SJCRH30 (cell line): ENCODE measurements around the gene HHAT. TPM values are rescaled to one million over a fixed set of nuclear protein-coding genes. Genes with fewer than 3 reads are reported as not detected.
A peak's percentile ranks its signal among the peaks of the same experiment; 100 is the strongest.

Experiments used
- DNase-seq, 2 experiments: peaks; one replicate each; pipeline ENCODE4 v3.0.0-alpha.2; 2015 to 2020
- H3K27ac ChIP-seq: fragments of 250-450 bp; sonication (Bioruptor Pico); 2 replicates; pipeline ENCODE4 v1.5.1; 2020; ENCODE audit warnings: mild to moderate bottlenecking, moderate library complexity
- H3K27me3 ChIP-seq: fragments of 250-450 bp; sonication (Bioruptor Pico); 2 replicates; pipeline ENCODE4 v1.5.1; 2020; ENCODE audit warnings: mild to moderate bottlenecking, moderate library complexity
- H3K36me3 ChIP-seq: fragments of 250-450 bp; sonication (Bioruptor Pico); 2 replicates; pipeline ENCODE4 v1.5.1; 2020; ENCODE audit warnings: mild to moderate bottlenecking, moderate library complexity
- H3K4me1 ChIP-seq: fragments of 250-450 bp; sonication (Bioruptor Pico); 2 replicates; pipeline ENCODE4 v1.5.1; 2020; ENCODE audit warnings: mild to moderate bottlenecking, moderate library complexity
- H3K4me3 ChIP-seq: fragments of 250-450 bp; sonication (Bioruptor Pico); 2 replicates; pipeline ENCODE4 v1.5.1; 2020; ENCODE audit warnings: mild to moderate bottlenecking, moderate library complexity
- H3K9me3 ChIP-seq: fragments of 250-450 bp; sonication (Bioruptor Pico); replicated peaks from 2 replicates; pipeline ENCODE4 v1.5.1; 2020; ENCODE audit warnings: mild to moderate bottlenecking, moderate library complexity
- total RNA-seq: library from RNA; depleted of rRNA; stranded (reverse); fragments of >200 nt; shearing (Covaris generic); gene quantifications from 2 replicates; pipeline ENCODE4 v1.2.3, GENCODE V29; 2014

The HHAT gene
- total RNA-seq, 1 experiment from 2014 or later, result 5.1 TPM

- Histone ChIP-seq H3K36me3 (no peaks in the 10 kb centered on the region), H3K27ac (peak overlapping the region; percentile 98), H3K4me3 (peak overlapping the region; percentile 22), H3K4me1 (peaks cover 50% of the 10 kb centered on the region), H3K27me3 (no peaks in the 10 kb centered on the region), H3K9me3 (peaks cover 5% of the 10 kb centered on the region; the same call in 1 of the 2 replicates)
- DNase-seq, result peak; percentile 92 to 94
Observed at GRCh38 chr1:210438928-210439841, 110.5 kb downstream of the HHAT start.

GRCh38 chr1:210440081-210440480 is 111.4 kb downstream of the HHAT start:
- peak overlapping the region; percentile 98 for H3K27ac ChIP-seq
- peak overlapping the region; percentile 22 for H3K4me3 ChIP-seq
- DNase-seq, result peak; percentile 33 to 39
- H3K9me3 ChIP-seq, result peaks cover 5% of the 10 kb centered on the region; the same call in 1 of the 2 replicates
- no peaks in the 10 kb centered on the region for H3K27me3 ChIP-seq
- H3K36me3 ChIP-seq, result no peaks in the 10 kb centered on the region
- H3K4me1 ChIP-seq, result peaks cover 53% of the 10 kb centered on the region

- H3K9me3 ChIP-seq, result peaks cover 5% of the 10 kb centered on the region; the same call in 1 of the 2 replicates
- H3K4me1 ChIP-seq, result peaks cover 62% of the 10 kb centered on the region
- DNase-seq, result peak; percentile 53 to 71
- H3K4me3 ChIP-seq, result no peak overlapping the region
- peak overlapping the region; percentile 98 for H3K27ac ChIP-seq
- H3K27me3 ChIP-seq, result no peaks in the 10 kb centered on the region
- no peaks in the 10 kb centered on the region for H3K36me3 ChIP-seq
Observed at GRCh38 chr1:210441028-210441427, 112.3 kb downstream of the HHAT start.

DNA sequence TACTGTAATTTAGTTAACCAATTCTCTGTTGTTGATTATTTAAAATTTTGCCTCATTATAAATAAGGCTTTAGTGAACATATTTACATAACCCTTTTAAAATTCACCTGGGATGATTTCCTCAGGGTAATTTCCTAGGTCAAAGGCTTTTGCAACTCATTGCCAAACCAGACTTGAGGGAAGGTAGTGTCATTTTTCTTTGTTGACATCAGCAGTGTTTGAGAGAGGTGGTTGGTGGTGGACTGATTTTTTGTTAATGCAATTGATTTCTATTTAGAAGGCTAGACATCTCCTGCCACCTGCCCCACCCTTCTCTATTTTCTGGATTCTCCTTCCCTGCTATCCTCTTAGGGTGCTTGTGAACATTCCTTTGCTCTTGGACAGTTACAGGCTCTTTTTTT is 116.8 kb downstream of the HHAT start:
- Histone ChIP-seq H3K4me3 (no peak overlapping the region), H3K27ac (peak overlapping the region; percentile 73), H3K36me3 (no peaks in the 10 kb centered on the region), H3K4me1 (peaks cover 50% of the 10 kb centered on the region), H3K9me3 (no peaks in the 10 kb centered on the region), H3K27me3 (no peaks in the 10 kb centered on the region)
- DNase-seq, result no peak

DNA sequence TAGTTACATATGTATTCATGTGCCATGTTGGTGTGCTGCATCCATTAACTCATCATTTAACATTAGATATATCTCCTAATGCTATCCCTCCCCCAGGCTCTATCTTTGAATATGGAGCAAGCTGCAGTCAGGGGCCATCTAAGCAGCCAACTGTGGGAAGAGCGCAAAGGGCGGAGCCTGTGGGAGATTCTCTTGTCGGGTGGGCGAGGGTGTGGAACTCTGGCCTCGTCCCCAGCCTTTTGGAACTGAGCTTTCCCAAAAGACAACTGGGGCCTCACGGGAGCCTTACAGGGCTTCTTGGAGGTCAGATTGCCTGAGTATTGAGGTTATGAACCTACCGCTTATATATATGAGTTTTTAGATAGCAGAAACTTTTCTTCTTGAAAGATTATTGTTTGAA is 117.2 kb downstream of the HHAT start:
- no peaks in the 10 kb centered on the region for H3K36me3 ChIP-seq
- no peak overlapping the region for H3K4me3 ChIP-seq
- peak overlapping the region; percentile 73 for H3K27ac ChIP-seq
- peaks cover 46% of the 10 kb centered on the region for H3K4me1 ChIP-seq
- DNase-seq, result peak; percentile 53 to 67
- H3K9me3 ChIP-seq, result no peaks in the 10 kb centered on the region
- H3K27me3 ChIP-seq, result no peaks in the 10 kb centered on the region

GRCh38 chr1:210446479-210446878 is 117.8 kb downstream of the HHAT start:
- DNase-seq, result peak; percentile 91 to 92
- Histone ChIP-seq H3K36me3 (no peaks in the 10 kb centered on the region), H3K9me3 (no peaks in the 10 kb centered on the region), H3K4me1 (peaks cover 40% of the 10 kb centered on the region), H3K4me3 (no peak overlapping the region), H3K27me3 (no peaks in the 10 kb centered on the region), H3K27ac (peak overlapping the region; percentile 73)

GRCh38 chr1:210447456-210448057 is 118.9 kb downstream of the HHAT start:
- no peak overlapping the region for H3K27ac ChIP-seq
- no peak for DNase-seq

GRCh38 chr1:210448297-210448892 is 119.7 kb downstream of the HHAT start:
- no peaks in the 10 kb centered on the region; the same call in 1 of the 2 replicates for H3K36me3 ChIP-seq
- H3K9me3 ChIP-seq, result no peaks in the 10 kb centered on the region
- peak; percentile 55 to 81 for DNase-seq
- H3K27me3 ChIP-seq, result no peaks in the 10 kb centered on the region
- H3K27ac ChIP-seq, result no peak overlapping the region
- H3K4me1 ChIP-seq, result peaks cover 38% of the 10 kb centered on the region
- H3K4me3 ChIP-seq, result no peak overlapping the region

More at GRCh38 chr1:210447456-210448057, 118.9 kb downstream of the HHAT start:
- no peaks in the 10 kb centered on the region for H3K36me3 ChIP-seq
- H3K4me1 ChIP-seq, result peaks cover 38% of the 10 kb centered on the region
- no peak overlapping the region for H3K4me3 ChIP-seq
- no peaks in the 10 kb centered on the region for H3K9me3 ChIP-seq
- no peaks in the 10 kb centered on the region for H3K27me3 ChIP-seq

GRCh38 chr1:210455840-210456603 is 127.3 kb downstream of the HHAT start:
- H3K27me3 ChIP-seq, result no peaks in the 10 kb centered on the region
- H3K27ac ChIP-seq, result no peak overlapping the region
- H3K4me1 ChIP-seq, result peaks cover 6% of the 10 kb centered on the region; the same call in 1 of the 2 replicates
- DNase-seq, result no peak
- H3K36me3 ChIP-seq, result peaks cover 4% of the 10 kb centered on the region; the same call in 1 of the 2 replicates
- no peak overlapping the region for H3K4me3 ChIP-seq
- H3K9me3 ChIP-seq, result no peaks in the 10 kb centered on the region; the same call in 1 of the 2 replicates

DNA sequence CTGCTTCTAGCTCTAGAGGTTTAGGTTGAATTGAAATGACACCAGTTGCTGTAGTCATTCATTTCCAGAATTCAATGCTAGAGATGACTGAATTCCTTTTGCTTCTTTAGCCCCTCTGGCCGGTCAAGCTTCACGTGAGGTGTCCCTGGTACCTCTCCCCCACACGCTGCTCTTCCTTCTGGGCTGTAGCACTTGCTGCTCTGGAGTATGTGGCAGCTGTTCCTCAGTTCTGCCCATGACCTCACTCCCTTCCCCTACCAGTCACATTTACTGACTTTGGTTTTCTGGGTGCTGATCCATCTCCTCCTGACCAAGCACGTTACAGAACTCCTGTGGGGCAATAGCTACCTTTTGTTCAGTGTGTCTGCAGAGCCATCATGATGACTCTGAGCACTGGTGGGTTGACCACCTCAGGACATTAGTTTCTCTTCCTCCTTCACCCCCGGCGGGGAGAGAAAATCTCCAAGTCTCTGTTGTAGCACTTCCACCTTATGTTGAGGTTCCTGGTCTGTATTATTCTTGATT is 128.1 kb downstream of the HHAT start:
- Histone ChIP-seq H3K4me3 (no peak overlapping the region), H3K4me1 (peaks cover 6% of the 10 kb centered on the region; the same call in 1 of the 2 replicates), H3K27ac (no peak overlapping the region), H3K36me3 (peaks cover 4% of the 10 kb centered on the region; the same call in 1 of the 2 replicates), H3K27me3 (no peaks in the 10 kb centered on the region), H3K9me3 (no peaks in the 10 kb centered on the region; the same call in 1 of the 2 replicates)
- DNase-seq, result peak in 1 of 2 experiments; percentile 29

DNA sequence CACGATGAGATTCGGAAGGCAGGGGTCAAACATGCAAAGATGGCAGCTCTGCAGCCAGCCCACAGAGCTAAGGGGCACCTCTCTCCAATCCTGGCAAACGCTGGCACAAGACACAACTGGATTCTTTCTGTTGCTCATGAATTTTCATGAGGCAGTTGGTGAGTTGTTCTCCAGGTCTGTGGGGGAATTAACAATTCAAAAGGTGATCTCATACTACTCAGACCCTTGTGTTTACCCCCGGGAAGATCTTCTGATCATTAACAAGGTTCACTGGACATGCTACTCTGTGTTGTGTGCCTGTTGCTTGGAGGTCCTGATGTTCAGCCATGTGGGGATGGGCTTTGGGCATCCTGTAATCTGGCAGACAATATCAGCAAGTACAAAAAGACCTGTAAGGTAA is 128.9 kb downstream of the HHAT start:
- H3K4me1 ChIP-seq, result peaks cover 6% of the 10 kb centered on the region; the same call in 1 of the 2 replicates
- no peak overlapping the region for H3K27ac ChIP-seq
- no peaks in the 10 kb centered on the region for H3K27me3 ChIP-seq
- DNase-seq, result no peak
- H3K4me3 ChIP-seq, result no peak overlapping the region
- H3K9me3 ChIP-seq, result no peaks in the 10 kb centered on the region; the same call in 1 of the 2 replicates
- peaks cover 4% of the 10 kb centered on the region; the same call in 1 of the 2 replicates for H3K36me3 ChIP-seq

- no peak for DNase-seq
- Histone ChIP-seq H3K27me3 (no peaks in the 10 kb centered on the region), H3K36me3 (no peaks in the 10 kb centered on the region), H3K4me3 (no peak overlapping the region), H3K27ac (no peak overlapping the region), H3K4me1 (no peaks in the 10 kb centered on the region), H3K9me3 (no peaks in the 10 kb centered on the region)
Observed at GRCh38 chr1:210464519-210465039, 135.9 kb downstream of the HHAT start.

DNA sequence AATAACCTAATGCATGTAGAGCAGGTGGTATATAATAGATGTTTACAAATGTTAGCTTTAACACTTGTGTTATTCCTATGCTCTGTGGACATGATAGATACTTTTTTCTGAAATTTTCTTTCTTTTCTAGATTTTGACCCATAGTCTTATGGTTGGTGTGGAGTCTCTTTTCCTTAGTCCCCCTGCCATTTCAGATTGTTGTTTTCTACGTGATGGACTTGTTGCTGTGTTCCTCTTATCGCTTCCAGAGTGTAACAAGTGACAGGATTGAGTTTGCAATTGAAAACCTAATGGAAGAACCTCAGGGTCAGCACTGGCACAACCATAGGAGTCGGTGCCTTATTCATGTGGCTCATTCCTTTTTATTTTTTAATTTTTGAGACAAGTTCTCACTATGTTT is 136.4 kb downstream of the HHAT start:
- Histone ChIP-seq H3K36me3 (no peaks in the 10 kb centered on the region), H3K27me3 (no peaks in the 10 kb centered on the region), H3K27ac (no peak overlapping the region), H3K9me3 (no peaks in the 10 kb centered on the region), H3K4me3 (no peak overlapping the region), H3K4me1 (no peaks in the 10 kb centered on the region)
- no peak for DNase-seq
